NCI-H1436 treated with DMSO at 0.1 percent for 48 hours (cell line): Measurements from ENCODE around the gene CARD6.
"Not testable (repeated sequence)": the region's sequence is repeated elsewhere in the genome, so short reads cannot be mapped to it uniquely, and the experiment has no call there.

ENCODE experiments used
- DNase-seq: peaks from one replicate; lab custom pipeline; 2025; lab: John Stamatoyannopoulos, UW

Gene CARD6

GRCh38 chr5:40873286-40873880 lies 32.2 kb downstream of the CARD6 start:
- no peak for DNase-seq

- no peak for DNase-seq
Measured at GRCh38 chr5:40875958-40876357, 34.8 kb downstream of the CARD6 start.

- DNase-seq: no peak
Measured at GRCh38 chr5:40877371-40877988, 36.3 kb downstream of the CARD6 start.

- DNase-seq: no peak
Measured at GRCh38 chr5:40879163-40879942, 38.2 kb downstream of the CARD6 start.

- DNase-seq: no peak
Measured at GRCh38 chr5:40882291-40882690, 41.1 kb downstream of the CARD6 start.

- DNase-seq: not testable (repeated sequence)
Measured at GRCh38 chr5:40883051-40883450, 41.9 kb downstream of the CARD6 start.

GRCh38 chr5:40895440-40896425 lies 54.6 kb downstream of the CARD6 start:
- DNase-seq: not testable (repeated sequence)

GRCh38 chr5:40904205-40904993 lies 63.2 kb downstream of the CARD6 start:
- no peak for DNase-seq

- no peak for DNase-seq
Measured at GRCh38 chr5:40904994-40905306, 63.8 kb downstream of the CARD6 start.

GRCh38 chr5:40906351-40906751 lies 65.2 kb downstream of the CARD6 start:
- DNase-seq: no peak

GRCh38 chr5:40909264-40909663 lies 68.1 kb downstream of the CARD6 start, which contains the start of gene C7:
C7 (plus strand) TSS chr5:40909497; CDS start chr5:40909611, 114 bp downstream.
- DNase-seq: no peak

GRCh38 chr5:40909723-40910122 lies 68.6 kb downstream of the CARD6 start:
- DNase-seq: no peak
